K562 (cell line): ENCODE data around the gene LTA4H. TPM values are rescaled to one million over a fixed set of nuclear protein-coding genes. Genes with fewer than 3 reads are reported as not detected.

Source experiments
- ARNT ChIP-seq, 2 experiments: fragments of 450-650 bp; IDR thresholded peaks; 2 replicates each; pipeline ENCODE4 v1.6.1; 2016; ENCODE audit warnings: mild to moderate bottlenecking in 1 of 2
- BCOR ChIP-seq: fragments of 450-650 bp; IDR thresholded peaks from 2 replicates; pipeline ENCODE4 v1.6.1; 2016
- CC2D1A ChIP-seq: fragments of 450-650 bp; IDR thresholded peaks from 2 replicates; pipeline ENCODE4 v1.6.1; 2017; ENCODE audit warnings: mild to moderate bottlenecking
- CHAMP1 ChIP-seq: fragments of 450-650 bp; IDR thresholded peaks from 2 replicates; pipeline ENCODE4 v1.6.1; 2016; ENCODE audit warnings: mild to moderate bottlenecking
- EP400 ChIP-seq: fragments of 450-650 bp; IDR thresholded peaks from 2 replicates; pipeline ENCODE4 v1.6.1; 2017; ENCODE audit warnings: antibody characterized with exemption, mild to moderate bottlenecking, moderate library complexity
- FOXA3 ChIP-seq, 2 experiments: fragments of 450-650 bp in 1 of 2; sonication (generic) in 1 of 2; formaldehyde crosslinking; IDR thresholded peaks in 1 of 2; conservative IDR thresholded peaks in 1 of 2; 2 replicates each; pipeline versions ENCODE4 v1.4.0 to v1.8.0; 2020 to 2022; ENCODE audit warnings: mild to moderate bottlenecking in 2 of 2, missing genetic modification reagents in 1 of 2
- KLF10 ChIP-seq: fragments of 250-450 bp; sonication (Bioruptor Pico); IDR thresholded peaks from 2 replicates; pipeline ENCODE4 v1.6.1; 2021; ENCODE audit warnings: matching md5 sums
- MXI1 ChIP-seq: IDR thresholded peaks from 2 replicates; pipeline ENCODE4 v1.6.1; 2011; ENCODE audit warnings: low read depth, mild to moderate bottlenecking, improper control_type of control experiment, low read length
- RERE ChIP-seq: sonication (generic); formaldehyde crosslinking; IDR thresholded peaks from 2 replicates; pipeline ENCODE4 v1.8.0; 2023; ENCODE audit warnings: missing genetic modification reagents, mild to moderate bottlenecking, borderline replicate concordance
- STAG1 ChIP-seq: sonication (generic); formaldehyde crosslinking; IDR thresholded peaks from 2 replicates; pipeline ENCODE4 v1.5.0; 2020; ENCODE audit warnings: missing genetic modification reagents, borderline replicate concordance
- TSHZ1 ChIP-seq: fragments of 250-450 bp; sonication (Bioruptor Pico); IDR thresholded peaks from 2 replicates; pipeline ENCODE4 v1.4.0; 2020; ENCODE audit warnings: mild to moderate bottlenecking, moderate library complexity
- ZNF143 ChIP-seq: sonication (generic); formaldehyde crosslinking; IDR thresholded peaks from 2 replicates; pipeline ENCODE4 v1.9.0; 2022; ENCODE audit warnings: mild to moderate bottlenecking, missing genetic modification reagents
- polyA plus RNA-seq, 8 experiments: library from polyadenylated mRNA; depleted of rRNA in 4 of 8; stranded (reverse) in 5 of 8; unstranded in 3 of 8; fragments of >200 nt; fragmentation: Nextera tagmentation in 2 of 8; fragmentation: Illumina TruSeq in 1 of 8; extraction: Ambion mirVana in 2 of 8; extraction: Trizol in 1 of 8; gene quantifications; 2 replicates each; pipeline versions ENCODE4 v1.2.1 to v1.2.3, GENCODE V29; 2011 to 2014; ENCODE audit warnings: inconsistent platforms in 1 of 8, missing spikeins in 1 of 8
- total RNA-seq, 7 experiments: library from RNA; depleted of rRNA in 6 of 7; stranded (reverse); fragments of >200 nt in 6 of 7; fragmentation: Illumina TruSeq in 2 of 7; extraction: Trizol in 2 of 7; gene quantifications; 2 replicates each; pipeline versions ENCODE4 v1.2.1 to v1.2.3, GENCODE V29; 2011 to 2021; ENCODE audit warnings: low replicate concordance in 1 of 7
- TF ChIP-seq, protein P1 (sequence below): sonication (generic); formaldehyde crosslinking; IDR thresholded peaks from 2 replicates; pipeline ENCODE4 v1.8.0; 2023; ENCODE audit warnings: mild to moderate bottlenecking, missing genetic modification reagents

The LTA4H gene
- total and polyA plus RNA-seq, 9 of the 15 experiments (the other 6 are each of a cell fraction or from before 2014, with no cell fraction given) = 25.2 to 58.1 (median 40.5) TPM

GRCh38 chr12:96035283-96036236 is at the start of gene LTA4H (continued):
- TF ChIP-seq STAG1 (CRISPR knock-in tag) (no peak), ARNT (IDR thresholded peaks at IDR 0.05) (peak; percentile 60 to 95; a peak in 3 of 4 replicates), ZNF143 (peak; percentile 98), TSHZ1 (CRISPR knock-in tag) (no peak), EP400 (peak; percentile 54; the same call in 1 of the 2 replicates), KLF10 (CRISPR knock-in tag) (no peak), RERE (CRISPR knock-in tag) (no peak), BCOR (no peak), CHAMP1 (peak; percentile 46; the same call in 1 of the 2 replicates), FOXA3 (CRISPR knock-in tag; conservative IDR thresholded peaks at IDR 0.05 in 1 of 2, IDR thresholded peaks at IDR 0.05 in 1 of 2) (0 out of 4 replicates have a peak, but pooled peaks have one; percentile 22 to 29), MXI1 (no peak), CC2D1A (peak; percentile 56; the same call in 1 of the 2 replicates)
- TF ChIP-seq, protein P1, sequence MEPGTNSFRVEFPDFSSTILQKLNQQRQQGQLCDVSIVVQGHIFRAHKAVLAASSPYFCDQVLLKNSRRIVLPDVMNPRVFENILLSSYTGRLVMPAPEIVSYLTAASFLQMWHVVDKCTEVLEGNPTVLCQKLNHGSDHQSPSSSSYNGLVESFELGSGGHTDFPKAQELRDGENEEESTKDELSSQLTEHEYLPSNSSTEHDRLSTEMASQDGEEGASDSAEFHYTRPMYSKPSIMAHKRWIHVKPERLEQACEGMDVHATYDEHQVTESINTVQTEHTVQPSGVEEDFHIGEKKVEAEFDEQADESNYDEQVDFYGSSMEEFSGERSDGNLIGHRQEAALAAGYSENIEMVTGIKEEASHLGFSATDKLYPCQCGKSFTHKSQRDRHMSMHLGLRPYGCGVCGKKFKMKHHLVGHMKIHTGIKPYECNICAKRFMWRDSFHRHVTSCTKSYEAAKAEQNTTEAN (CRISPR knock-in tag) = no peak; the same call in 1 of the 2 replicates
